ENCODE results near the gene SEMA3G.

DNA sequence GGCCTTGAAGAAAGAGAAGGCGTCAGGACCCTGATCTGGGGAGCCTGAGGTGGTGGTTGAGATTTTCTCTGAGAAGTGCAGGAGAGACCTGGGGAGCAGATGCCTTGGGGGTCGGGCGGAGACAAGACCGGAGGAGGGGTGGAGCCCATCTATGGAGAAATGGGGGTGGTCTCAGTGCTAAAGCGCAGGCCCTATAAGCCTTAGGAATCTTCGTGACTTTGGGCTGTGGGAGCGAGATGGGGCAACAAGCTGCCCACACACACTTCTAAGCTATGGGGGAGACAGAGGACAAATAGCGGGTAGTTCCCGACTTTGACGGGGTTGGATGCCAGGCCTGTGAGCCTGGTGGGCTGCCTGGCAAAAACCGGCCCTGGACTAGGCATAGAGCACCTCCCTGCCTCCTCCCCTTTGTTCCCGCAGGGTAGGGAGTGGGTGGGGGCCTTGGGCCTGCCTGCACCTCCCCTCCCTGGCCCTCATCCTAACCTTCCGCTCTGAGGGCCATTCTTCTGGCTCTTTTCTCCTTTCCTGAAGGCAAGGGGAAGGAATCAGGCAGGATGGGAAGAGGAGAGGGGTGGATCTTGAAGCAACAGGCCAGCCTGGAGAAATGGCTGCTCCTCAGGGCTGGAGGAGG lies 11.4 kb upstream of the SEMA3G start:
- TF ChIP-seq CTCF (conservative IDR thresholded peaks at IDR 0.05; ENCODE audit: low read length) (no peak), EZH2phosphoT487 (IDR thresholded peaks at IDR 0.05; ENCODE audit: borderline replicate concordance) (no peak)

Data from Loucy (cell line).